ENCODE results near the gene PLA2G4A. TPM values are rescaled to one million over a fixed set of nuclear protein-coding genes. Genes with fewer than 3 reads are reported as not detected.

The PLA2G4A gene
- total RNA-seq, 1 donor from 2014 or later: not detected

DNA sequence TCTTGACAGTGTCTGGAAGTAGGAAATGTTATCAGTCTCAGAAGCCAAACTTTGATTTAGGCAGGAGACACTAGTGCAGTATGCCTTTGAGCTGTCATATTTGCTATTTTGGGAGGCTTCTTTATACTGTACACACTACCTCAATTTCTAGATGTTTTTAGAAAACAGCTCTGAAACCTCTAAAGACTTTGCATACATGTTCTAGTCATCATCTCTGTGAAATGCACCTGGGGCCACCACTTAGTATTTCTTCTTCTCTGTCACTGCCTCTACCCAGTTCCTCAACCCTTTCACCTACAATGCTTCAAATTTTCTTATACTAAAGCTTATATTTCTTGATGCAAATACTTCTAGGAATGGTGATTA, 29.1 kb upstream of the PLA2G4A start:
- TF ChIP-seq, protein P1, sequence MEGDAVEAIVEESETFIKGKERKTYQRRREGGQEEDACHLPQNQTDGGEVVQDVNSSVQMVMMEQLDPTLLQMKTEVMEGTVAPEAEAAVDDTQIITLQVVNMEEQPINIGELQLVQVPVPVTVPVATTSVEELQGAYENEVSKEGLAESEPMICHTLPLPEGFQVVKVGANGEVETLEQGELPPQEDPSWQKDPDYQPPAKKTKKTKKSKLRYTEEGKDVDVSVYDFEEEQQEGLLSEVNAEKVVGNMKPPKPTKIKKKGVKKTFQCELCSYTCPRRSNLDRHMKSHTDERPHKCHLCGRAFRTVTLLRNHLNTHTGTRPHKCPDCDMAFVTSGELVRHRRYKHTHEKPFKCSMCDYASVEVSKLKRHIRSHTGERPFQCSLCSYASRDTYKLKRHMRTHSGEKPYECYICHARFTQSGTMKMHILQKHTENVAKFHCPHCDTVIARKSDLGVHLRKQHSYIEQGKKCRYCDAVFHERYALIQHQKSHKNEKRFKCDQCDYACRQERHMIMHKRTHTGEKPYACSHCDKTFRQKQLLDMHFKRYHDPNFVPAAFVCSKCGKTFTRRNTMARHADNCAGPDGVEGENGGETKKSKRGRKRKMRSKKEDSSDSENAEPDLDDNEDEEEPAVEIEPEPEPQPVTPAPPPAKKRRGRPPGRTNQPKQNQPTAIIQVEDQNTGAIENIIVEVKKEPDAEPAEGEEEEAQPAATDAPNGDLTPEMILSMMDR (IDR thresholded peaks at IDR 0.05): no peak
- no peaks in the 10 kb centered on the region for H3K36me3 Mint-ChIP-seq (ENCODE audit: low read depth)
- no peaks in the 10 kb centered on the region for H3K27me3 Mint-ChIP-seq
- ChIA-PET POLR2A (no interaction called here), CTCF (no interaction called here)
- intact Hi-C loops (cut with micrococcal nuclease): loop anchor here (10.0 kb wide), 1 partner anchor 315 kb away; no protein-coding TSS in a partner anchor
- DNase-seq (no peak), ATAC-seq (ENCODE audit: low read depth) (no peak)
- H3K4me1 Mint-ChIP-seq: no peaks in the 10 kb centered on the region
- H3K4me3 Mint-ChIP-seq: no peak overlapping the region
- no peaks in the 10 kb centered on the region for H3K9me3 Mint-ChIP-seq
- no peak overlapping the region for H3K27ac Mint-ChIP-seq

DNA sequence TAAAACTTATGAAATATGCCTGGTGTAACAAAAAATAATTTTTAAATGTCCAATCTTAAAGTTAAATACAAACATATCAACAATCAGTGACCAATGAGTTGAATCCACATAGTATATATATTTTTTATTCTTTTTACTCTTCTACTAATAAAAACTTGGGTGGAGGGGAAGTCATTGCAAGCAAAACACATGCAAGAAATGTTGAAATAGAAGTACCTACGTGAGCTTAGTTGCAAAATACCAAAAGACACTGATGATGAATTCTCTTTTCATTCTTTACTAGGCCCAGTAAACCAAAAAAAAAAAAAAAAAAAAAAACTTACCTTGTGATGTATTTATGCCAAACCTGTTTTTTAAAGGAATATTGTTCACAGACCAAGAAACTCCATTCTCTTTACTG, 26.4 kb upstream of the PLA2G4A start:
- Mint-ChIP-seq H3K27ac (no peak overlapping the region), H3K4me1 (no peaks in the 10 kb centered on the region), H3K36me3 (ENCODE audit: low read depth) (no peaks in the 10 kb centered on the region), H3K4me3 (no peak overlapping the region), H3K27me3 (no peaks in the 10 kb centered on the region), H3K9me3 (no peaks in the 10 kb centered on the region)
- ATAC-seq (ENCODE audit: low read depth) (no peak), DNase-seq (no peak)
- TF ChIP-seq, protein P1 (IDR thresholded peaks at IDR 0.05): no peak
- intact Hi-C loops (cut with micrococcal nuclease): loop anchor here (10.0 kb wide), 1 partner anchor 318 kb away; no protein-coding TSS in a partner anchor
- ChIA-PET POLR2A (no interaction called here), CTCF (no interaction called here)

DNA sequence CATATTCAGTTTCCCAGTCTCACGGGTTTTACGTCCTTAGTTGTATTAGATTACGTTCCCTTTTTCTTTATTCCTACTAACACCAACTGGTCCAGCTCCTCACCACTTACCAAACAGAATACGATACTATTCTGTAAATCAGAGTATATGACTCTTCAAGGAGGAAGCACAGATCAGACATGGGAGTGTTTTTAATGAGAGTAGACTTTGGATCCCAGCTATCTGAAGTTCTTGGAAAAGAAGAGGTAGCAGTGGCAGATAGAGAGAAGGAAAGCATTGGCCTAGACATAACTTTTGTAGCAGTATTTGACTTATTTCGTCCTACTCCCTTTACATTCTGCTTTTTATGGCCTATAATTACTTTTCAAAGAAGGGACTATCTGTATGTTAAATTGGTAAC, 24.1 kb upstream of the PLA2G4A start:
- no peaks in the 10 kb centered on the region for H3K4me1 Mint-ChIP-seq
- intact Hi-C loops (cut with micrococcal nuclease): loop anchor here (10.0 kb wide), 1 partner anchor 320 kb away; no protein-coding TSS in a partner anchor
- no peaks in the 10 kb centered on the region for H3K9me3 Mint-ChIP-seq
- no peak overlapping the region for H3K4me3 Mint-ChIP-seq
- no peak for DNase-seq
- ATAC-seq (ENCODE audit: low read depth): no peak
- CTCF ChIA-PET: no interaction called here
- no peaks in the 10 kb centered on the region for H3K36me3 Mint-ChIP-seq (ENCODE audit: low read depth)
- POLR2A ChIA-PET: no interaction called here
- TF ChIP-seq, protein P1 (IDR thresholded peaks at IDR 0.05): no peak
- H3K27me3 Mint-ChIP-seq: no peaks in the 10 kb centered on the region
- H3K27ac Mint-ChIP-seq: no peak overlapping the region

DNA sequence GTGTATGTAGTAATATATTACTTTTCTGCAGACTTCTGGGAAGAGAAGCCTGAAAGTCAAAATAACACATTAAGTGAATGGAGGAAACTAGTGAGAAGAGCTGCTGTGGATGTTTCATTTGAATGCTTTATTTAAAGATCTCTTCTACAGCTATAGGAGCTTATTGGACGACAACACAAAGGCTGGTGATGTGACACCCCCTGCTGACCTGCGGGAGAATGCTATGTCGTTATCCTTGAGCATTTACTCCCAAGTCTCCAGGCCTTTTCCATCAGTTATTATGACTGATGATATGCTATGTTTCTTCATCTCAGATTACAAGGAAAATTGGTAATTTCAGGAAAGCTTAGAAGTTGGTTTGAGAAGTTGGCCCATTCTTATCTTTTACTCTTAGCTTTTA, 22.3 kb upstream of the PLA2G4A start:
- Mint-ChIP-seq H3K9me3 (no peaks in the 10 kb centered on the region), H3K36me3 (ENCODE audit: low read depth) (no peaks in the 10 kb centered on the region), H3K4me3 (no peak overlapping the region), H3K27ac (no peak overlapping the region), H3K27me3 (no peaks in the 10 kb centered on the region), H3K4me1 (no peaks in the 10 kb centered on the region)
- TF ChIP-seq, protein P1 (IDR thresholded peaks at IDR 0.05): no peak
- ATAC-seq (ENCODE audit: low read depth) (no peak), DNase-seq (no peak)
- ChIA-PET POLR2A (no interaction called here), CTCF (no interaction called here)
- intact Hi-C loops (cut with micrococcal nuclease): loop anchor here (10.0 kb wide), 1 partner anchor 322 kb away; no protein-coding TSS in a partner anchor

DNA sequence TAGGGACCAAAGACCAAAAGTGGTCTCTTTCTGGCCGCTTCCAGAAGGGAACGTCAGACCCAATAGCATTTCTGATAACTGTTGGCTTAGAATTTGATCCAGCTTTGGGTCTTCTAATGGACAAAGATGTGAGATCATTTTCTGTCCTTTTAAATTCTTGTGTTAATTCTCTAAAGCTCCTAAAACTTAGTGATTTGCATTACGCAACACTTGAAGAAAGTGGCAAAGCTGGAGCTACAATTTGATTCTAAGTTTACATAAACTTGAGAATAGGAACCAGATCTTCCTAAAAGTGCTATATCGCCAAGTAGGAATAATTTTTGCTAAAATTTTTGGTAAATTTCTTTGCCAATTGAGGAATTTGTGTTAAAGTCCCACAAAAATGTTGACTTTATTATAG, 21.6 kb upstream of the PLA2G4A start:
- H3K27me3 Mint-ChIP-seq: no peaks in the 10 kb centered on the region
- H3K27ac Mint-ChIP-seq: no peak overlapping the region
- ChIA-PET POLR2A (no interaction called here), CTCF (no interaction called here)
- ATAC-seq (ENCODE audit: low read depth): no peak
- H3K36me3 Mint-ChIP-seq (ENCODE audit: low read depth): no peaks in the 10 kb centered on the region
- TF ChIP-seq, protein P1 (IDR thresholded peaks at IDR 0.05): no peak
- H3K9me3 Mint-ChIP-seq: no peaks in the 10 kb centered on the region
- no peaks in the 10 kb centered on the region for H3K4me1 Mint-ChIP-seq
- DNase-seq: no peak
- intact Hi-C loops (cut with micrococcal nuclease): loop anchor here (10.0 kb wide), 1 partner anchor 322 kb away; no protein-coding TSS in a partner anchor
- no peak overlapping the region for H3K4me3 Mint-ChIP-seq

All from activated B cell treated with CpG ODN at 0.5 μM for 24 hours (primary cell).